Fibroblast of lung (primary cell): ENCODE measurements around the gene MYRF. TPM values are rescaled to one million over a fixed set of nuclear protein-coding genes. Genes with fewer than 3 reads are reported as not detected.

Experiments used
- DNase-seq, 2 donors: peaks; one replicate each; pipeline versions ENCODE4 v3.0.0 to v3.0.0-alpha.2; 2010; ENCODE audit warnings: low read depth in 2 of 2
- H2AFZ ChIP-seq: 2 replicates; pipeline ENCODE4 v1.5.1; 2012; ENCODE audit warnings: low read length, control low read depth, inconsistent platforms
- H3K27ac ChIP-seq: 2 replicates; pipeline ENCODE4 v1.5.1; 2011; ENCODE audit warnings: low read length, control low read depth; ENCODE audit not compliant: insufficient read depth
- H3K27me3 ChIP-seq: 2 replicates; pipeline ENCODE4 v1.5.1; 2011; ENCODE audit warnings: mild to moderate bottlenecking, low read length; ENCODE audit not compliant: control insufficient read depth, insufficient read depth
- H3K36me3 ChIP-seq: 2 replicates; pipeline ENCODE4 v1.5.1; 2011; ENCODE audit warnings: low read length; ENCODE audit not compliant: control insufficient read depth, insufficient read depth
- H3K4me1 ChIP-seq: 2 replicates; pipeline ENCODE4 v1.5.1; 2011; ENCODE audit warnings: low read length; ENCODE audit not compliant: control insufficient read depth, insufficient read depth; ENCODE audit errors: extremely low read depth
- H3K4me2 ChIP-seq: 2 replicates; pipeline ENCODE4 v1.5.1; 2011; ENCODE audit warnings: low read length, control low read depth; ENCODE audit not compliant: insufficient read depth; ENCODE audit errors: extremely low read depth
- H3K4me3 ChIP-seq, 4 experiments: fragments of 200-600 bp in 1 of 4; sonication (generic) in 1 of 4; replicated peaks in 1 of 4; 2 replicates each; pipeline ENCODE4 v1.5.1; 2011 to 2016; ENCODE audit warnings: low read length in 4 of 4, low read depth in 3 of 4, mild to moderate bottlenecking in 3 of 4, control low read depth in 2 of 4, inconsistent platforms in 1 of 4, mixed read lengths in 1 of 4; ENCODE audit not compliant: insufficient read depth in 1 of 4; ENCODE audit errors: control extremely low read depth in 1 of 4
- H3K79me2 ChIP-seq: 2 replicates; pipeline ENCODE4 v1.5.1; 2012; ENCODE audit warnings: mild to moderate bottlenecking, low read length, inconsistent platforms; ENCODE audit not compliant: control insufficient read depth, insufficient read depth
- H3K9ac ChIP-seq: 2 replicates; pipeline ENCODE4 v1.5.1; 2011; ENCODE audit warnings: mild to moderate bottlenecking, low read length, control low read depth; ENCODE audit not compliant: insufficient read depth
- H3K9me3 ChIP-seq: 2 replicates; pipeline ENCODE4 v1.5.1; 2012; ENCODE audit warnings: low read depth, low read length; ENCODE audit not compliant: control insufficient read depth, insufficient read depth
- H4K20me1 ChIP-seq: 2 replicates; pipeline ENCODE4 v1.5.1; 2011; ENCODE audit warnings: low read length; ENCODE audit not compliant: control insufficient read depth, insufficient read depth; ENCODE audit errors: extremely low read depth
- CTCF ChIP-seq, 2 donors: IDR thresholded peaks in 1 of 2; conservative IDR thresholded peaks in 1 of 2; 1 replicate in 1 of 2; 2 replicates in 1 of 2; pipeline ENCODE4 v1.5.1; 2011 to 2012; ENCODE audit warnings: low read length in 2 of 2, control low read depth in 1 of 2, inconsistent platforms in 1 of 2, low read depth in 1 of 2, mild to moderate bottlenecking in 1 of 2
- EZH2 ChIP-seq: IDR thresholded peaks from 2 replicates; pipeline ENCODE4 v1.5.1; 2012; ENCODE audit warnings: low read length, control low read depth, mild to moderate bottlenecking; ENCODE audit errors: missing control alignments
- polyA plus RNA-seq, 2 donors: library from polyadenylated mRNA; depleted of rRNA in 1 of 2; stranded (reverse) in 1 of 2; unstranded in 1 of 2; fragments of >200 nt; gene quantifications; 2 replicates each; pipeline ENCODE4 v1.2.1, GENCODE V29; 2011 to 2012; ENCODE audit warnings: missing spikeins in 1 of 2
- total RNA-seq: library from RNA; depleted of rRNA; stranded (reverse); fragments of >200 nt; gene quantifications from 2 replicates; pipeline ENCODE4 v1.2.1, GENCODE V29; 2014

Gene MYRF
- total and polyA plus RNA-seq, 2 donors (not counting 1 experiment from before 2014, with no cell fraction given): 0.10 to 0.17 TPM

- Histone ChIP-seq H3K36me3 (peaks cover 8% of the 10 kb centered on the region), H4K20me1 (no peaks in the 10 kb centered on the region), H3K4me2 (no peak overlapping the region), H3K27ac (no peak overlapping the region), H3K4me1 (peaks cover 5% of the 10 kb centered on the region), H3K27me3 (no peaks in the 10 kb centered on the region), H3K9me3 (no peaks in the 10 kb centered on the region), H3K9ac (no peak overlapping the region), H3K4me3 (no peak overlapping the region), H2AFZ (no peak overlapping the region), H3K79me2 (peaks cover 71% of the 10 kb centered on the region)
- DNase-seq: no peak
- TF ChIP-seq CTCF (conservative IDR thresholded peaks at IDR 0.05 in 1 of 2, IDR thresholded peaks at IDR 0.05 in 1 of 2; ENCODE audit: low read depth in 1 of 2, low read length in 2 of 2): no peak
- no peak for TF ChIP-seq EZH2
These were observed 43.0 kb downstream of the MYRF start for GRCh38 chr11:61795459-61795858.

- no peak for DNase-seq
- H3K27ac ChIP-seq: no peak overlapping the region
- TF ChIP-seq CTCF (conservative IDR thresholded peaks at IDR 0.05 in 1 of 2, IDR thresholded peaks at IDR 0.05 in 1 of 2; ENCODE audit: low read depth in 1 of 2, low read length in 2 of 2) (no peak), EZH2 (no peak)
- no peak overlapping the region for H3K4me3 ChIP-seq
- H3K4me1 ChIP-seq: peaks cover 7% of the 10 kb centered on the region
- H3K9ac ChIP-seq: no peak overlapping the region
- H3K27me3 ChIP-seq: no peaks in the 10 kb centered on the region
- no peak overlapping the region for H2AFZ ChIP-seq
- H3K79me2 ChIP-seq: peaks cover 66% of the 10 kb centered on the region
- H3K9me3 ChIP-seq: no peaks in the 10 kb centered on the region
- H3K36me3 ChIP-seq: peaks cover 6% of the 10 kb centered on the region
- no peak overlapping the region for H3K4me2 ChIP-seq
- no peaks in the 10 kb centered on the region for H4K20me1 ChIP-seq
These were observed 43.6 kb downstream of the MYRF start for GRCh38 chr11:61795876-61796526.

- peaks cover 7% of the 10 kb centered on the region for H3K4me1 ChIP-seq
- H3K4me2 ChIP-seq: peak overlapping the region; percentile 36
- H2AFZ ChIP-seq: no peak overlapping the region
- H4K20me1 ChIP-seq: no peaks in the 10 kb centered on the region
- H3K4me3 ChIP-seq: no peak overlapping the region
- peak overlapping the region; percentile 10 for H3K27ac ChIP-seq
- peaks cover 55% of the 10 kb centered on the region for H3K79me2 ChIP-seq
- no peak overlapping the region for H3K9ac ChIP-seq
- TF ChIP-seq EZH2 (no peak), CTCF (conservative IDR thresholded peaks at IDR 0.05 in 1 of 2, IDR thresholded peaks at IDR 0.05 in 1 of 2; ENCODE audit: low read depth in 1 of 2, low read length in 2 of 2) (peak; percentile 82 to 85)
- H3K36me3 ChIP-seq: peaks cover 9% of the 10 kb centered on the region
- H3K9me3 ChIP-seq: no peaks in the 10 kb centered on the region
- H3K27me3 ChIP-seq: no peaks in the 10 kb centered on the region
- DNase-seq: peak; percentile 76 to 92
These were observed 45.0 kb downstream of the MYRF start for GRCh38 chr11:61797263-61797944.
